ENCODE data around the gene TREX2. TPM values are rescaled to one million over a fixed set of nuclear protein-coding genes. Genes with fewer than 3 reads are reported as not detected.

The TREX2 gene
- total RNA-seq, 1 experiment from 2014 or later, result 2.9 TPM

- intact Hi-C loops (cut with micrococcal nuclease), result no loop called here
- no peak overlapping the region for H3K9ac ChIP-seq (ENCODE audit: low read length)
- BruUV-seq (replicated peaks), result no TSS peak
- H3K9me2 ChIP-seq (ENCODE audit: insufficient read depth), result no peaks in the 10 kb centered on the region
- H3K9me3 ChIP-seq (ENCODE audit: control insufficient read depth in 1 of 2, insufficient read depth in 1 of 2, low read depth in 1 of 2, low read length in 2 of 2), result no peaks in the 10 kb centered on the region
- no peak overlapping the region for H3K4me2 ChIP-seq (ENCODE audit: low read length)
- ChIA-PET CTCF (no interaction called here), POLR2A (no interaction called here), RAD21 (ENCODE audit: low non-redundant PET in 1 of 2, low total read pairs in 2 of 2, uncharacterized antibody in 2 of 2, unreplicated experiment in 2 of 2) (no interaction called here)
- H3K4me3 ChIP-seq (replicated peaks in 1 of 2; ENCODE audit: low read depth in 1 of 2, low read length in 2 of 2), result no peak overlapping the region
- ATAC-seq (no peak), DNase-seq (ENCODE audit: low read depth, low spot score) (no peak)
- no peak overlapping the region for H2AFZ ChIP-seq (ENCODE audit: low read depth, low read length, poor library complexity, severe bottlenecking)
- no peaks in the 10 kb centered on the region for H3K36me3 ChIP-seq (ENCODE audit: control insufficient read depth in 1 of 2, insufficient read depth in 2 of 2, low read length in 2 of 2)
- TF ChIP-seq EZH2 (IDR thresholded peaks at IDR 0.05), result no peak
- no peak for TF ChIP-seq EGR1 (IDR thresholded peaks at IDR 0.05; ENCODE audit: low read depth)
- TF ChIP-seq SRF (IDR thresholded peaks at IDR 0.05; ENCODE audit: low read depth), result no peak
- TF ChIP-seq ELF1 (IDR thresholded peaks at IDR 0.05; ENCODE audit: borderline replicate concordance, low read depth), result no peak
- no peak for TF ChIP-seq ZBTB33 (IDR thresholded peaks at IDR 0.05; ENCODE audit: extremely low read depth, insufficient replicate concordance, low read length)
- no peak for TF ChIP-seq JUND (IDR thresholded peaks at IDR 0.05)
- no peak for TF ChIP-seq POLR2A (IDR thresholded peaks at IDR 0.05; ENCODE audit: borderline replicate concordance, extremely low read depth, insufficient read depth, insufficient read length)
- no peaks in the 10 kb centered on the region for H4K20me1 ChIP-seq (ENCODE audit: insufficient read depth)
- H3K27me3 ChIP-seq (ENCODE audit: insufficient read depth, low read length), result no peaks in the 10 kb centered on the region
- no peaks in the 10 kb centered on the region for H3K4me1 ChIP-seq (ENCODE audit: control insufficient read depth in 1 of 2, insufficient read depth in 2 of 2, low read length in 2 of 2)
- no peaks in the 10 kb centered on the region for H3K79me2 ChIP-seq (ENCODE audit: insufficient read depth, low read length)
- no peak overlapping the region for H3K27ac ChIP-seq (ENCODE audit: low read depth, low read length)
Measured at GRCh38 chrX:153394612-153395011, 51.2 kb downstream of the TREX2 start.

Other genes starting within 250 kb of the TREX2 start
- gene PNMA6F, start 124.3 kb downstream of the TREX2 start, total RNA-seq (2021; ENCODE audit: unreplicated experiment), result not detected
- gene ZNF275, start 111.9 kb downstream of the TREX2 start, total RNA-seq (2021; ENCODE audit: unreplicated experiment), result 9.8 TPM
- not detected for gene PNMA6E, start 44.7 kb downstream of the TREX2 start, total RNA-seq (2021; ENCODE audit: unreplicated experiment)
- not detected for gene ZFP92, start 34.6 kb downstream of the TREX2 start, total RNA-seq (2021; ENCODE audit: unreplicated experiment)
- gene HAUS7, start 24.5 kb upstream of the TREX2 start, total RNA-seq (2021; ENCODE audit: unreplicated experiment), result 28.9 TPM
- gene BGN, start 48.9 kb upstream of the TREX2 start, total RNA-seq (2021; ENCODE audit: unreplicated experiment), result 0.37 TPM
- not detected for gene ATP2B3, start 71.6 kb upstream of the TREX2 start, total RNA-seq (2021; ENCODE audit: unreplicated experiment)
- gene CCNQ, start 153.1 kb upstream of the TREX2 start, total RNA-seq (2021; ENCODE audit: unreplicated experiment), result 20.3 TPM
- 14.2 TPM for gene DUSP9, start 201.1 kb upstream of the TREX2 start, total RNA-seq (2021; ENCODE audit: unreplicated experiment)
- 0.84 TPM for gene PNCK, start 227.8 kb upstream of the TREX2 start, total RNA-seq (2021; ENCODE audit: unreplicated experiment)
- gene SLC6A8, start 241.9 kb upstream of the TREX2 start, total RNA-seq (2021; ENCODE audit: unreplicated experiment), result 101 TPM